Fibroblast of lung (primary cell): ENCODE results near the gene GOLGA3.

Experiments
- EZH2 ChIP-seq: IDR thresholded peaks from 2 replicates; pipeline ENCODE4 v1.5.1; 2012; ENCODE audit warnings: low read length, control low read depth, mild to moderate bottlenecking; ENCODE audit errors: missing control alignments
- TF ChIP-seq, protein P1 (sequence below), 2 donors: IDR thresholded peaks in 1 of 2; conservative IDR thresholded peaks in 1 of 2; 1 replicate in 1 of 2; 2 replicates in 1 of 2; pipeline ENCODE4 v1.5.1; 2011 to 2012; ENCODE audit warnings: low read length in 2 of 2, control low read depth in 1 of 2, inconsistent platforms in 1 of 2, low read depth in 1 of 2, mild to moderate bottlenecking in 1 of 2

DNA sequence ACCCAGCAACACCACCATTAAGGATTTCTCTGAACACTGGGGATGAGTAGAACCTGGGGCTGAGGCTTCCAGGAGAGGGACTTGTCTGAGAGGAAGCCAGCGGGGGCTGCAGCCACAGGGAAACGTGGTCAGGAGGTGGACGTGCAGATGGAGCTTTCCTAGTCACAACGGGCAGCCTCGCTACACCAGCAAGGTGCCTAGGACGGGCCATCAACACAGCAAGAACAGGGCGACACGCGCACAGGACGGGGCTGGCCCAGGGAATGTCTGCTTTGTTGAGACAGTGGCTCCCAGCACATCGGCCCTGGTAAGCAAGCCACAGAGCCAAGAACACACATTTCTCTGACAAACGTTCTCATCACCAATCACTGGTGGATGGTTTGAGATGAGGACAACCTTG, 92.3 kb downstream of the GOLGA3 start:
- TF ChIP-seq, protein P1, sequence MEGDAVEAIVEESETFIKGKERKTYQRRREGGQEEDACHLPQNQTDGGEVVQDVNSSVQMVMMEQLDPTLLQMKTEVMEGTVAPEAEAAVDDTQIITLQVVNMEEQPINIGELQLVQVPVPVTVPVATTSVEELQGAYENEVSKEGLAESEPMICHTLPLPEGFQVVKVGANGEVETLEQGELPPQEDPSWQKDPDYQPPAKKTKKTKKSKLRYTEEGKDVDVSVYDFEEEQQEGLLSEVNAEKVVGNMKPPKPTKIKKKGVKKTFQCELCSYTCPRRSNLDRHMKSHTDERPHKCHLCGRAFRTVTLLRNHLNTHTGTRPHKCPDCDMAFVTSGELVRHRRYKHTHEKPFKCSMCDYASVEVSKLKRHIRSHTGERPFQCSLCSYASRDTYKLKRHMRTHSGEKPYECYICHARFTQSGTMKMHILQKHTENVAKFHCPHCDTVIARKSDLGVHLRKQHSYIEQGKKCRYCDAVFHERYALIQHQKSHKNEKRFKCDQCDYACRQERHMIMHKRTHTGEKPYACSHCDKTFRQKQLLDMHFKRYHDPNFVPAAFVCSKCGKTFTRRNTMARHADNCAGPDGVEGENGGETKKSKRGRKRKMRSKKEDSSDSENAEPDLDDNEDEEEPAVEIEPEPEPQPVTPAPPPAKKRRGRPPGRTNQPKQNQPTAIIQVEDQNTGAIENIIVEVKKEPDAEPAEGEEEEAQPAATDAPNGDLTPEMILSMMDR (conservative IDR thresholded peaks at IDR 0.05 in 1 of 2, IDR thresholded peaks at IDR 0.05 in 1 of 2; ENCODE audit: low read depth in 1 of 2, low read length in 2 of 2), result no peak
- TF ChIP-seq EZH2, result no peak
